Right lobe of liver (tissue), 6 donors: ENCODE data around the gene FHIT. TPM values are rescaled to one million over a fixed set of nuclear protein-coding genes. Genes with fewer than 3 reads are reported as not detected.

Experiments used
- ATAC-seq, 4 donors: fragments of 200-7000 bp; cut with Tn5 transposase; one replicate each; pipeline ENCODE4 v1.9.1; 2020; ENCODE audit warnings: mild to moderate bottlenecking in 4 of 4, moderate library complexity in 4 of 4
- DNase-seq, 3 donors: peaks; one replicate each; pipeline ENCODE4 v3.0.0-alpha.2; 2020
- H3K27ac ChIP-seq, 3 donors: fragments of 200-600 bp; one replicate each; pipeline ENCODE4 v1.8.0; 2022
- H3K27me3 ChIP-seq, 2 donors: fragments of 200-600 bp; one replicate each; pipeline ENCODE4 v1.8.0; 2022
- H3K36me3 ChIP-seq, 4 donors: fragments of 200-600 bp; sonication (generic) in 1 of 4; one replicate each; pipeline versions ENCODE4 v1.5.1 to v1.8.0; 2017 to 2022; ENCODE audit warnings: control low read depth in 1 of 4
- H3K4me1 ChIP-seq, 4 donors: fragments of 200-600 bp; sonication (generic) in 1 of 4; one replicate each; pipeline versions ENCODE4 v1.5.1 to v1.8.0; 2017 to 2022; ENCODE audit warnings: control low read depth in 1 of 4
- H3K4me3 ChIP-seq, 3 donors: fragments of 200-600 bp; one replicate each; pipeline ENCODE4 v1.8.0; 2022
- H3K9me3 ChIP-seq, 4 donors: fragments of 200-600 bp; sonication (generic) in 1 of 4; one replicate each; pipeline versions ENCODE4 v1.5.1 to v1.8.0; 2017 to 2022; ENCODE audit warnings: control low read depth in 1 of 4
- POLR2A ChIP-seq: fragments of 450-650 bp; IDR thresholded peaks from one replicate; pipeline ENCODE4 v1.6.1; 2017; ENCODE audit warnings: antibody characterized with exemption, mild to moderate bottlenecking
- WGBS: methylation state at CpG from one replicate; pipeline ENCODE4 v1.1.6; 2018; ENCODE audit warnings: low coverage, low lambda C conversion rate; ENCODE audit not compliant: insufficient coverage; ENCODE audit errors: missing lambda C conversion rate; 5-methylcytosine and 5-hydroxymethylcytosine counted together
- intact Hi-C, 2 donors: fragments of 100-400 bp; cut with DNase I; formaldehyde crosslinking; loops; one replicate each; pipeline versions ENCODE4 v1.11.2 to v1.14.1; 2022
- total RNA-seq, 6 experiments: library from RNA; depleted of rRNA in 2 of 6; stranded (reverse); fragments of >200 nt in 2 of 6; fragmentation: NEBNext Ultra II Directional in 3 of 6; extraction: Animal tissue kit (Norgen Biotek cat#: 25700) in 3 of 6; gene quantifications; one replicate each; pipeline versions ENCODE4 v1.1.0 to v1.2.4, GENCODE V29; 2016 to 2023
- TF ChIP-seq, protein P1 (sequence below), 4 donors: fragments of 200-600 bp in 3 of 4; fragments of 450-650 bp in 1 of 4; IDR thresholded peaks; one replicate each; pipeline versions ENCODE4 v1.5.1 to v1.8.0; 2016 to 2022; ENCODE audit warnings: antibody characterized with exemption in 4 of 4, mild to moderate bottlenecking in 2 of 4
- donor health status: DM: no; HTN: yes; CAD: no.
- donor health status: DM: no; HTN: no; CAD: no.
- donor health status: DM: no; HTN: no; CAD: no.
- donor health status: DM: no; HTN: yes; CAD: no.
- donor health status: DM: no; HTN: yes; CAD: no.

Gene FHIT
- total RNA-seq, 6 experiments from 2014 or later, result 6.6 to 11.2 (median 8.0) TPM

DNA sequence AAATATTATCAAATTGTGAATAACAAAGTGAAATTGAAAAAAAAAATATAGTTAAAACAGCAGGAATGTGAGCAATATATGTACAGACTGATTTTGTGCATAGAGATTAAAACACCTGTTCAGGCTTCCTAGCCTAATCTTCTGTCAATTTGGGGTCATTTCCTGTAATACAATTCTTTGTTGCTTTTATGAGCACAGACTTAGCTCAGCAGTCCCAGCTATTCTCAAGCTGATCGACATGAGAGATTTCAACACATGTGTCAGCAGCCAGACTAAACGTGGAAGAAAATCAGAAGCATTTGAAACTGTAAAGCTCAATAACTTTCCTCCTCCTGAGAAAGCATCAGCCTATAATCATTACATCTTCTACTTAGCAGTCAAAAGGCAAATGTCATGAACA, 1.6 kb upstream of the FHIT start:
- Histone ChIP-seq H3K27ac (no peak overlapping the region), H3K4me1 (no peaks in the 10 kb centered on the region), H3K36me3 (no peaks in the 10 kb centered on the region), H3K27me3 (no peaks in the 10 kb centered on the region), H3K4me3 (no peak overlapping the region), H3K9me3 (no peaks in the 10 kb centered on the region)
- TF ChIP-seq POLR2A, result no peak
- TF ChIP-seq, protein P1, sequence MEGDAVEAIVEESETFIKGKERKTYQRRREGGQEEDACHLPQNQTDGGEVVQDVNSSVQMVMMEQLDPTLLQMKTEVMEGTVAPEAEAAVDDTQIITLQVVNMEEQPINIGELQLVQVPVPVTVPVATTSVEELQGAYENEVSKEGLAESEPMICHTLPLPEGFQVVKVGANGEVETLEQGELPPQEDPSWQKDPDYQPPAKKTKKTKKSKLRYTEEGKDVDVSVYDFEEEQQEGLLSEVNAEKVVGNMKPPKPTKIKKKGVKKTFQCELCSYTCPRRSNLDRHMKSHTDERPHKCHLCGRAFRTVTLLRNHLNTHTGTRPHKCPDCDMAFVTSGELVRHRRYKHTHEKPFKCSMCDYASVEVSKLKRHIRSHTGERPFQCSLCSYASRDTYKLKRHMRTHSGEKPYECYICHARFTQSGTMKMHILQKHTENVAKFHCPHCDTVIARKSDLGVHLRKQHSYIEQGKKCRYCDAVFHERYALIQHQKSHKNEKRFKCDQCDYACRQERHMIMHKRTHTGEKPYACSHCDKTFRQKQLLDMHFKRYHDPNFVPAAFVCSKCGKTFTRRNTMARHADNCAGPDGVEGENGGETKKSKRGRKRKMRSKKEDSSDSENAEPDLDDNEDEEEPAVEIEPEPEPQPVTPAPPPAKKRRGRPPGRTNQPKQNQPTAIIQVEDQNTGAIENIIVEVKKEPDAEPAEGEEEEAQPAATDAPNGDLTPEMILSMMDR (IDR thresholded peaks at IDR 0.05), result no peak
- DNase-seq (no peak), ATAC-seq (no peak)
- WGBS, result 33% methylated on average over 2 of the region's 2 CpGs
- intact Hi-C loops, result no loop called here

DNA sequence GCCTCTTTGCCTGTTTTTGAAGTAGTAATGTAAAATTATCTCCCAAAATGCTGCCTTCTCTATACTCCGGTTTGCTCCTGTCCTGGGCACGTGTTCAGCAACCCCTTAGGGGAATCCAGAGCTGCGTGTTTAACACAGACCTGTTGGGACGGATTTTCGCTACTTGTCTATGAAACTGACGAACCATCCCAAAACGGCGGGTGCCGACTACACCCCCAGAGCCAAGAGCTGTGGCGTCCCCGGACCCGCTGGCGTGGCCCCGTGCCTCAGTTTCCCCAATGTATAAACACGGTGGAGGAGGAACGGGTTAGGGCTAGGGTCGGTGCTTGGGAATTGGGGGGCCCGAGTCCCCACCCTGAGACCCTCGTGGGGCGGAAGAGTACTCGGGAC, 473 bp downstream of the FHIT start:
- Histone ChIP-seq H3K9me3 (no peaks in the 10 kb centered on the region), H3K27me3 (no peaks in the 10 kb centered on the region), H3K36me3 (no peaks in the 10 kb centered on the region), H3K4me3 (peak overlapping the region; percentile 68 to 82 (median 80)), H3K4me1 (no peaks in the 10 kb centered on the region), H3K27ac (peak overlapping the region; percentile 89 to 95 (median 94))
- ATAC-seq (peak; percentile 38 to 44 (median 42)), DNase-seq (peak; percentile 38 to 63 (median 56))
- intact Hi-C loops, result no loop called here
- TF ChIP-seq, protein P1 (IDR thresholded peaks at IDR 0.05), result no peak
- TF ChIP-seq POLR2A, result no peak
- WGBS, result 9% methylated on average over 14 of the region's 21 CpGs

DNA sequence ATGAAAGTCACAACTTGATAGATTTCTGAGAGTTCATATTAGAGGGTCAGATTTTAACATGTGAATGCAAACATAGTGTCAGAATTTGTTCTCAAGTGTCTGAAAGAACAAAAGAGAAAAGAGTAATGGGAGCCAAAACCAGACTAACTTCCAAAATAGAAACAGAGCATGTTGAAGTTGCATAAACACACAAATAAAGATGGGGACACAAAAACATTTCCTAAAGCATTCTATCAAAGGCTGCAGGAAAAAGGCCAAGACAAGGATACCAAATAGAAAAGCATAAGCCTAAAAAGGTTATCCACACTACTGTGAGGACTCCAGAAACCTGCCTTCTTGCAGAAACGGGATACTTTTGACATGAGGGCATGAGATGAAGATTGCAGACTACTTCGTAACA, 2.8 kb downstream of the FHIT start:
- intact Hi-C loops, result no loop called here
- H3K4me3 ChIP-seq, result no peak overlapping the region
- WGBS, result 56% methylated on average over 2 of the region's 2 CpGs

DNA sequence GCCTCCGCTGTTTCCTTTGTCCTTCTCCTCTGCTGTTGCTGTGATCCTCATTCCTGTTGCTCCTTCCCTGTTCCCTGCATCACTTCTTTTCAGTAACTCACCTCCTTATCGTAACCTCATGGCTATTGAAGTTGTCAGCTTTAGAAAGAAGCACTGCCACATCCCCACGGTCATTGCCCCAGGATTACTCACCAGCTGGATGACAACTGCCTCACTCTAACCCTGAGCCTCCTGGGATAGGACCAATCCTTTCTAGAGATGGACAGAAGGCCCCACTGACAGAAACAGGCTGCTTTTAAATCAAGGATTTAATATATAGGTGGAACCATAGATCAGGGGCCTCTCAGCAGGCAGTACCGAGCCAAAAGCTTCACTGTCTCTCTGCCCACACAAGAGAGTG, 4.1 kb downstream of the FHIT start:
- H3K27ac ChIP-seq, result no peak overlapping the region
- intact Hi-C loops, result no loop called here
- H3K4me3 ChIP-seq, result no peak overlapping the region
- DNase-seq (no peak), ATAC-seq (no peak)
- TF ChIP-seq, protein P1 (IDR thresholded peaks at IDR 0.05), result no peak
- TF ChIP-seq POLR2A, result no peak
- H3K36me3 ChIP-seq, result no peaks in the 10 kb centered on the region
- no peaks in the 10 kb centered on the region for H3K4me1 ChIP-seq
- 47% methylated on average over 4 of the region's 4 CpGs for WGBS
- no peaks in the 10 kb centered on the region for H3K9me3 ChIP-seq
- no peaks in the 10 kb centered on the region for H3K27me3 ChIP-seq

More for the DNA sequence above, 2.8 kb downstream of the FHIT start:
- ATAC-seq (no peak), DNase-seq (no peak)
- Histone ChIP-seq H3K27me3 (no peaks in the 10 kb centered on the region), H3K36me3 (no peaks in the 10 kb centered on the region), H3K4me1 (no peaks in the 10 kb centered on the region), H3K27ac (no peak overlapping the region), H3K9me3 (no peaks in the 10 kb centered on the region)
- TF ChIP-seq POLR2A, result no peak
- TF ChIP-seq, protein P1 (IDR thresholded peaks at IDR 0.05), result no peak

DNA sequence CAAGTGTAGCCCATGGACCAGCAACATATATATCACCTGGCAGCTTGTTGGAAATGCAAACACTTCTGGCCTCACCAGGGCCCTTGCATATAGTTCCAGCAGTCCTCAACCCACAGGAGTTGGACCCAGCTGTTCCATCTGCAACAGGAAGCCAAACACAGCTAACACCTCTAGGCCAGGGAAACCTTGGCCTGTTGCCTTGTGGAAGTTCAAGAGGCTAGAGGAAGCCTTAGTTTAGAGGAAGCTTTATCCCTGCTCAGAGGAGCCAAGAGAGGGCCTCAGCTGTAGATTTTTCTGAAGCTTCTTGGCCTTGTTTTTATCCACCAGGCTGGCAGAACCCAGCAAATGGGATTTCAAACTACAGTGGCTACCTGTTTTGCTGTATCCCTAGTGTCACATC, 11.4 kb downstream of the FHIT start:
- Histone ChIP-seq H3K4me1 (peaks cover 0 to 7% (median 0%) of the 10 kb centered on the region in 4 donors), H3K36me3 (no peaks in the 10 kb centered on the region), H3K4me3 (no peak overlapping the region), H3K9me3 (no peaks in the 10 kb centered on the region), H3K27me3 (no peaks in the 10 kb centered on the region), H3K27ac (no peak overlapping the region)
- peak; percentile 68 to 90 (median 80) for ATAC-seq
- intact Hi-C loops, result no loop called here
- DNase-seq, result peak in 1 of 3 donors; percentile 49
- TF ChIP-seq, protein P1 (IDR thresholded peaks at IDR 0.05), result no peak
- TF ChIP-seq POLR2A, result no peak
